GM12864 (cell line): ENCODE results near the gene KAZALD1.

Experiments
- DNase-seq: peaks from one replicate; pipeline ENCODE4 v3.0.0-alpha.2; 2011; ENCODE audit warnings: low read depth
- H3K4me3 ChIP-seq: 2 replicates; pipeline ENCODE4 v1.5.1; 2011; ENCODE audit warnings: mild to moderate bottlenecking, low read depth, low read length, control low read depth
- TF ChIP-seq, protein P1 (sequence below): IDR thresholded peaks from 2 replicates; pipeline ENCODE4 v1.5.1; 2011; ENCODE audit warnings: low read depth, mild to moderate bottlenecking, moderate library complexity, low read length, control low read depth, inconsistent platforms; ENCODE audit errors: missing control alignments

KAZALD1 gene

GRCh38 chr10:101042667-101043362 is 19.0 kb upstream of the KAZALD1 start:
- peak; percentile 89 for DNase-seq
- TF ChIP-seq, protein P1, sequence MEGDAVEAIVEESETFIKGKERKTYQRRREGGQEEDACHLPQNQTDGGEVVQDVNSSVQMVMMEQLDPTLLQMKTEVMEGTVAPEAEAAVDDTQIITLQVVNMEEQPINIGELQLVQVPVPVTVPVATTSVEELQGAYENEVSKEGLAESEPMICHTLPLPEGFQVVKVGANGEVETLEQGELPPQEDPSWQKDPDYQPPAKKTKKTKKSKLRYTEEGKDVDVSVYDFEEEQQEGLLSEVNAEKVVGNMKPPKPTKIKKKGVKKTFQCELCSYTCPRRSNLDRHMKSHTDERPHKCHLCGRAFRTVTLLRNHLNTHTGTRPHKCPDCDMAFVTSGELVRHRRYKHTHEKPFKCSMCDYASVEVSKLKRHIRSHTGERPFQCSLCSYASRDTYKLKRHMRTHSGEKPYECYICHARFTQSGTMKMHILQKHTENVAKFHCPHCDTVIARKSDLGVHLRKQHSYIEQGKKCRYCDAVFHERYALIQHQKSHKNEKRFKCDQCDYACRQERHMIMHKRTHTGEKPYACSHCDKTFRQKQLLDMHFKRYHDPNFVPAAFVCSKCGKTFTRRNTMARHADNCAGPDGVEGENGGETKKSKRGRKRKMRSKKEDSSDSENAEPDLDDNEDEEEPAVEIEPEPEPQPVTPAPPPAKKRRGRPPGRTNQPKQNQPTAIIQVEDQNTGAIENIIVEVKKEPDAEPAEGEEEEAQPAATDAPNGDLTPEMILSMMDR, result no peak
- H3K4me3 ChIP-seq, result peak overlapping the region; percentile 68

DNA sequence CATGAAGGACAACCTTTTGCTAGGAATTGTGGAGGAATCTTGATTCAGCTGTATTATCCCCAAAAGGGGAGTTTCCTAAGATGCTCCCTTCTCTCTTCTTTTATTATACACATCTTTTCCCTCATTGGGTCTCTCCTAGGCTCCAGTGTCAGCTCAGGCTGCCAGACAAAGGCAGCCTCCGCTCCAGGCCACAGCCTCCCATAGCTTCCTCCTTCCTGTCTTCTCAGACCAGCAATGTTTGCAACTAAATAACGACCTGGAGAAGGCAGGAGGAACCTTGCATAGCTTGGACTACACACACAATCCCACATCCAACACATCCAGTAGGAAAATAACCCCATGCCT is 18.5 kb upstream of the KAZALD1 start:
- peak overlapping the region; percentile 68 for H3K4me3 ChIP-seq
- TF ChIP-seq, protein P1, result no peak
- DNase-seq, result no peak

- TF ChIP-seq, protein P1, result no peak
- no peak overlapping the region for H3K4me3 ChIP-seq
- DNase-seq, result no peak
These were observed 17.7 kb upstream of the KAZALD1 start for GRCh38 chr10:101044117-101044516.

DNA sequence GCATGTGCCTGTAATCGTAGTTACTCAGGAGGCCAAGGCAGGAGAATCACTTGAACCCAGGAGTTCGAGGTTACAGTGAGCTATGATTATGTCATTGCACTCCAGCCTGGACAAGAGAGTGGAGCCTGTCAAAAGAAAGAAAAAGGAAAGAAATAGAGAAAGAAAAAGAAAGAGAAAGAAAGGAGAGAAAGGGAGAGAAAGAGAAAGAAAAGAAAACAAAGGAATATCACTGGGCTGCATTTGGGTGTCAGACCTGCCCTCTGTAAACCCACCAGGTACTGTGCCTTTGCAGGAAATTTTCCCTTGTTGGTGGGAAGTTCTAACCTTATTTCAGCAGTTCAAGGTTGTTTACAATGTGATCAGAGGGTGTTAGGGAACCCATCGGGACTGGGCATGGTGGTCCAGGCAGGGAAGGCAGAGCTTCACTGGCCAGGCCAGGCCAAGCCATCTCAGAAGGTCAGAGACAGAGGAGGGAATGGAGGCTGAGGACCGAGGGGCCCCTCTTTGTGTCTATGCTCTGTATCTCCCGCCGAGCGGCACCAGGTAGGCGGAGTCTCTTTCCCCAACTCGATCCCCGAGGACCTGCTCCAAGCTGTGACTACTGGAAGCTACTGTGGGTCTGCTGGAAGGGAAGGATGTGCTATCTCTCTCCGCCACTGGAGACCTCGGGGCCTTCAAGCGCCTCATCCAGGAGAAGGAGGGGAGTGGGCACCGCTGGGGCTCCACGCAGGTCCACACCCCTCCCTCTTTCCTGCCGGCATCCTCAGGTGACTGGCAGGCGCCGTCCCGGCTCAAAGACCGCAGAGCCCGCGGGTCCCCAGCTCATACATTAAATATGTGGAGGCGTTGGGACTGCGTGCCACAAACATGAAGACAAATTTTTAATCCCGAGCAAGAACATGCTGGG is 15.2 kb upstream of the KAZALD1 start:
- no peak for DNase-seq
- TF ChIP-seq, protein P1, result no peak
- no peak overlapping the region for H3K4me3 ChIP-seq

DNA sequence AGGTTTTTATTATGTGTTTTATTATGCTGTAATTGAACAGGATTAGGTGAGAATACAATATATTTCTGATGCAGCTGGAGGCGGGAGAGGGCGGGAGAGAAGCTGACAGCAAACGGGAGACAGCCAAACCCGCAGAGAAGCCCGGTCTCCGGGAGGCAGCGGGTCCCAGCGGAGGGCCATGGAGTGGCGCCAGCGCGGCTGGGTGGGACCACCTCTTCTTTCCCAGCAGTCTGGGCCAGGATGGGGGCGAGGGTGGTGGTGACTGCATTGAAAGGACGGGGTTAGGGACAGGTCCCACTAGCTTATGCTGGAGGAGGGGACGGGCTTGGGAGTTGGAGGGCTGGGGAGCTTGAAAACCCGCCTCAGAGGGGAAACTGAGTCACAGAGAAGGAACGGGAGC is 14.5 kb upstream of the KAZALD1 start:
- TF ChIP-seq, protein P1, result no peak
- H3K4me3 ChIP-seq, result no peak overlapping the region
- DNase-seq, result no peak

DNA sequence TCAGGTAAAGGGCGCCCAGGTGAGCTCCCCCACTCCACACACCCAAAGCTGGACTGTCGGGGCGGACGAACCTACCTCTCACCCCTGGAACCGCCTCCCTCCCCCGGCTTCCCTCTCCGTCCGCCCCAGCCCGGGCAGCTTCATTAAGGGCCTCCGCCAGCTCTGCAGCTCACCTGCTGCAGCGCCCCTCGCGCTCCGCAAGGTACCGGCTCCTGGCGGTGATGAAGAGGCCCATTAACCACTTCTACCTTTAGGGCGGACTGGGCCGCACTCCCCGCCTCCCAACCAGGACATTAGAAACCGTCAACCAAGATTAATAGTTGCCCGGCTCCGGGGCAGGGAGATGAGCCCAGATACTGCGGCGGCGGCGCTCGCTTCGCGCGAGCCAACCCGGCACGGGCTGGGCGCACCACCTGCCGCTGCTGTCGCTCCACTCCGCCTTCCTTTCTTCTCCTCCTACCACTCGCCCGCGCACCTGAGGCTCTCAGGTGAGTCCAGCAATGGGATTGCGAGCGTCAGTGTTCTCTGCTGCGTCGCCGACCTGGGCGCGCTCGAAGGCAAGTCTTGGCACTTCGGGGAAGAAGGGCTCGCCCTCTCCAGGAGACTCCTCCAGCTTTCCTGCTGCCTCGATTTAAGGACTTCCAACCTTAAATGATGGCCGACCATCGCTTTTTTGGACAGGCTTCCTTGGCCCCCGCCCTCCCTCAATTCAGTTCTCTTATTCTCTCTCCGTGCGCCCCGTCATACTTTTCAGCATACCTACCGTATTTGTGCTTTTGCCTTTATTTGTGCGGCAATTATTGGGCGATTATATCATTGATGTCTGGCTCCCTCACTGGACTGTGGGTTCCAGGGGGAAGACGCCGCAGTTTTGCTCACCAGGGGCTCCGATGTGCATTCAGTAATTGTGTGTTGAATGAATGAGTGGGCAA is 13.6 kb upstream of the KAZALD1 start:
- H3K4me3 ChIP-seq, result no peak overlapping the region
- no peak for DNase-seq
- TF ChIP-seq, protein P1, result no peak
